GM23338 (cell line): Measurements from ENCODE around the gene SHISA7. TPM values are rescaled to one million over a fixed set of nuclear protein-coding genes. Genes with fewer than 3 reads are reported as not detected.

Experiments
- ATAC-seq: fragments of 200-7000 bp; cut with Tn5 transposase; 3 replicates; pipeline ENCODE4 v1.9.1; 2020
- DNase-seq: peaks from one replicate; pipeline ENCODE4 v3.0.0-alpha.2; 2015; ENCODE audit warnings: low spot score
- H2AFZ ChIP-seq: fragments of 200-600 bp; sonication (generic); 2 replicates; pipeline ENCODE4 v1.8.0; 2016; ENCODE audit warnings: antibody characterized with exemption, mild to moderate bottlenecking, moderate library complexity
- H3F3A ChIP-seq: fragments of 200-600 bp; sonication (generic); replicated peaks from 2 replicates; pipeline ENCODE4 v1.8.0; 2017; ENCODE audit warnings: antibody characterized with exemption, mixed run types, low read depth
- H3K27ac ChIP-seq: fragments of 200-600 bp; sonication (generic); 2 replicates; pipeline ENCODE4 v1.6.1; 2016; ENCODE audit warnings: low read depth
- H3K27me3 ChIP-seq: fragments of 200-600 bp; sonication (generic); 2 replicates; pipeline ENCODE4 v1.8.0; 2016; ENCODE audit warnings: mild to moderate bottlenecking, mixed run types, moderate library complexity; ENCODE audit not compliant: insufficient read depth
- H3K36me3 ChIP-seq: fragments of 200-600 bp; sonication (generic); 2 replicates; pipeline ENCODE4 v1.8.0; 2016; ENCODE audit warnings: mild to moderate bottlenecking; ENCODE audit not compliant: insufficient read depth
- H3K4me1 ChIP-seq: fragments of 200-600 bp; sonication (generic); 2 replicates; pipeline ENCODE4 v1.8.0; 2016; ENCODE audit warnings: mild to moderate bottlenecking, moderate library complexity; ENCODE audit not compliant: insufficient read depth
- H3K4me2 ChIP-seq: fragments of 200-600 bp; sonication (generic); 2 replicates; pipeline ENCODE4 v1.7.1; 2017; ENCODE audit warnings: mixed run types
- H3K4me3 ChIP-seq: fragments of 200-600 bp; sonication (generic); 2 replicates; pipeline ENCODE4 v1.6.1; 2016; ENCODE audit warnings: mixed run types
- H3K79me2 ChIP-seq: fragments of 200-600 bp; sonication (generic); replicated peaks from 2 replicates; pipeline ENCODE4 v1.8.0; 2017; ENCODE audit warnings: mild to moderate bottlenecking; ENCODE audit not compliant: insufficient read depth
- H3K9me2 ChIP-seq: fragments of 200-600 bp; sonication (generic); 2 replicates; pipeline ENCODE4 v1.8.0; 2017; ENCODE audit not compliant: insufficient read depth
- H4K20me1 ChIP-seq: fragments of 200-600 bp; sonication (generic); replicated peaks from 2 replicates; pipeline ENCODE4 v1.8.0; 2017; ENCODE audit warnings: mild to moderate bottlenecking; ENCODE audit not compliant: insufficient read depth
- H3K27ac Mint-ChIP-seq: 2 replicates; pipeline ENCODE4 v1.8.0; 2020; ENCODE audit warnings: inconsistent platforms, mild to moderate bottlenecking, moderate library complexity, mixed read lengths
- H3K27me3 Mint-ChIP-seq: 3 replicates; pipeline ENCODE4 v1.8.0; 2022; ENCODE audit warnings: low read depth, mild to moderate bottlenecking, moderate library complexity, mixed read lengths, inconsistent platforms; ENCODE audit not compliant: insufficient read depth, poor library complexity
- H3K36me3 Mint-ChIP-seq: 3 replicates; pipeline ENCODE4 v1.8.0; 2021; ENCODE audit warnings: low read depth, mild to moderate bottlenecking, inconsistent platforms, moderate library complexity, mixed read lengths
- H3K4me1 Mint-ChIP-seq: 3 replicates; pipeline ENCODE4 v1.8.0; 2020; ENCODE audit warnings: mild to moderate bottlenecking, inconsistent platforms, mixed read lengths
- H3K4me3 Mint-ChIP-seq: 3 replicates; pipeline ENCODE4 v1.8.0; 2021; ENCODE audit warnings: moderate library complexity, mild to moderate bottlenecking, inconsistent platforms, mixed read lengths
- H3K9me3 Mint-ChIP-seq: 3 replicates; pipeline ENCODE4 v1.8.0; 2020; ENCODE audit warnings: moderate library complexity, mild to moderate bottlenecking, inconsistent platforms, mixed read lengths
- CTCF ChIP-seq, 2 experiments: fragments of 200-600 bp in 1 of 2; sonication (generic) in 1 of 2; conservative IDR thresholded peaks; 2 replicates each; pipeline versions ENCODE4 v1.5.1 to v1.6.1; 2016 to 2017; ENCODE audit warnings: antibody characterized with exemption in 2 of 2, low read depth in 2 of 2, mild to moderate bottlenecking in 2 of 2, moderate library complexity in 1 of 2
- ETS1 ChIP-seq: IDR thresholded peaks from 2 replicates; pipeline ENCODE4 v1.6.1; 2016; ENCODE audit warnings: antibody characterized with exemption
- EZH2phosphoT487 ChIP-seq: fragments of 200-600 bp; sonication (generic); IDR thresholded peaks from one replicate; pipeline ENCODE4 v1.8.1; 2018; ENCODE audit warnings: antibody characterized with exemption; ENCODE audit not compliant: unreplicated experiment
- JUNB ChIP-seq: IDR thresholded peaks from one replicate; pipeline ENCODE4 v1.6.1; 2016; ENCODE audit warnings: antibody characterized with exemption; ENCODE audit not compliant: unreplicated experiment
- NANOG ChIP-seq: IDR thresholded peaks from 2 replicates; pipeline ENCODE4 v1.6.1; 2016; ENCODE audit warnings: antibody characterized with exemption, borderline replicate concordance
- POLR2AphosphoS5 ChIP-seq: IDR thresholded peaks from 2 replicates; pipeline ENCODE4 v1.6.1; 2016; ENCODE audit warnings: antibody characterized with exemption, low read depth
- REST ChIP-seq: IDR thresholded peaks from one replicate; pipeline ENCODE4 v1.6.1; 2018; ENCODE audit warnings: antibody characterized with exemption; ENCODE audit not compliant: unreplicated experiment
- ZNF114 ChIP-seq: fragments of 250-450 bp; sonication (Bioruptor Pico); IDR thresholded peaks from 2 replicates; pipeline ENCODE4 v1.5.0; 2020; ENCODE audit warnings: mild to moderate bottlenecking, moderate library complexity
- ZNF462 ChIP-seq: fragments of 250-450 bp; sonication (Bioruptor Pico); IDR thresholded peaks from 2 replicates; pipeline ENCODE4 v1.5.0; 2020; ENCODE audit warnings: mild to moderate bottlenecking, moderate library complexity
- polyA plus RNA-seq: library from polyadenylated mRNA; unstranded; fragments of >200 nt; fragmentation: Nextera tagmentation; extraction: Ambion mirVana; gene quantifications from 2 replicates; pipeline ENCODE4 v1.2.1, GENCODE V29; 2016
- total RNA-seq: library from RNA; depleted of rRNA; stranded (reverse); fragments of >200 nt; shearing (Covaris generic); gene quantifications from 2 replicates; pipeline ENCODE4 v1.2.3, GENCODE V29; 2014

SHISA7 gene
- total and polyA plus RNA-seq, 2 experiments from 2014 or later, result 0.32 to 1.4 TPM

GRCh38 chr19:55400281-55401087 is 42.6 kb downstream of the SHISA7 start:
- no peaks in the 10 kb centered on the region; the same call in 2 of the 3 replicates for H3K9me3 Mint-ChIP-seq
- H3K79me2 ChIP-seq, result peaks cover 25% of the 10 kb centered on the region
- DNase-seq, result no peak
- H3K4me1 Mint-ChIP-seq, result peaks cover 15% of the 10 kb centered on the region
- H3K9me2 ChIP-seq, result no peaks in the 10 kb centered on the region
- peak; percentile 12; the same call in 1 of the 3 replicates for ATAC-seq
- H3K4me3 ChIP-seq, result no peak overlapping the region
- peaks cover 11% of the 10 kb centered on the region for H3K4me1 ChIP-seq
- H3K27me3 Mint-ChIP-seq, result peaks cover 6% of the 10 kb centered on the region
- H3F3A ChIP-seq, result peaks cover 55% of the 10 kb centered on the region
- no peak overlapping the region for H2AFZ ChIP-seq
- H3K4me2 ChIP-seq, result no peak overlapping the region
- H3K36me3 Mint-ChIP-seq, result peaks cover 50% of the 10 kb centered on the region
- H3K27ac Mint-ChIP-seq, result no peak overlapping the region
- H3K27ac ChIP-seq, result peak overlapping the region; percentile 89
- no peaks in the 10 kb centered on the region for H3K27me3 ChIP-seq
- TF ChIP-seq ZNF114 (CRISPR knock-in tag) (no peak), EZH2phosphoT487 (no peak), NANOG (no peak), POLR2AphosphoS5 (no peak; the same call in none of the 2 replicates), ETS1 (no peak), REST (no peak), CTCF (conservative IDR thresholded peaks at IDR 0.05; ENCODE audit: low read depth in 2 of 2) (no peak), ZNF462 (no peak), JUNB (no peak)
- H3K4me3 Mint-ChIP-seq, result no peak overlapping the region; the same call in 2 of the 3 replicates
- H4K20me1 ChIP-seq, result peaks cover 42% of the 10 kb centered on the region
- H3K36me3 ChIP-seq, result peaks cover 38% of the 10 kb centered on the region
